Mesendoderm (in vitro differentiated cells): ENCODE data around the gene ZMYND8.
"Not testable (repeated sequence)": the region's sequence is repeated elsewhere in the genome, so short reads cannot be mapped to it uniquely, and the experiment has no call there.

Experiments
- DNase-seq: peaks from one replicate; pipeline ENCODE4 v3.0.0; 2013
- H2AK5ac ChIP-seq: 2 replicates; pipeline ENCODE4 v1.6.1; 2013; ENCODE audit warnings: low read length, inconsistent platforms
- H2BK120ac ChIP-seq: 2 replicates; pipeline ENCODE4 v1.6.1; 2013; ENCODE audit warnings: low read depth, mild to moderate bottlenecking, low read length, moderate library complexity, mixed read lengths
- H2BK15ac ChIP-seq: replicated peaks from 2 replicates; pipeline ENCODE4 v1.6.1; 2013; ENCODE audit warnings: low read depth, mild to moderate bottlenecking, moderate library complexity
- H2BK5ac ChIP-seq: 2 replicates; pipeline ENCODE4 v1.6.1; 2013; ENCODE audit warnings: low read length, inconsistent platforms
- H3K18ac ChIP-seq: 2 replicates; pipeline ENCODE4 v1.6.1; 2013; ENCODE audit warnings: mild to moderate bottlenecking, low read length, mixed read lengths
- H3K23ac ChIP-seq: one replicate; pipeline ENCODE4 v1.6.1; 2013; ENCODE audit warnings: low read length
- H3K27ac ChIP-seq: 2 replicates; pipeline ENCODE4 v1.5.1; 2013; ENCODE audit warnings: low read depth, mild to moderate bottlenecking, inconsistent platforms, low read length, moderate library complexity
- H3K27me3 ChIP-seq: 2 replicates; pipeline ENCODE4 v1.6.1; 2013; ENCODE audit warnings: low read length, control low read depth, mild to moderate bottlenecking, inconsistent platforms; ENCODE audit not compliant: insufficient read depth, poor library complexity
- H3K36me3 ChIP-seq: 2 replicates; pipeline ENCODE4 v1.6.1; 2013; ENCODE audit warnings: low read length, inconsistent platforms; ENCODE audit not compliant: control insufficient read depth, insufficient read depth
- H3K4ac ChIP-seq: one replicate; pipeline ENCODE4 v1.6.1; 2013; ENCODE audit warnings: low read depth, mild to moderate bottlenecking, low read length, moderate library complexity
- H3K4me1 ChIP-seq: 2 replicates; pipeline ENCODE4 v1.6.1; 2013; ENCODE audit warnings: low read depth, low read length, inconsistent platforms; ENCODE audit not compliant: control insufficient read depth
- H3K4me2 ChIP-seq: 2 replicates; pipeline ENCODE4 v1.6.1; 2013; ENCODE audit warnings: low read length
- H3K4me3 ChIP-seq: 2 replicates; pipeline ENCODE4 v1.5.1; 2013; ENCODE audit warnings: mild to moderate bottlenecking, low read length
- H3K56ac ChIP-seq: one replicate; pipeline ENCODE4 v1.6.1; 2013; ENCODE audit warnings: low read length
- H3K79me1 ChIP-seq: 2 replicates; pipeline ENCODE4 v1.6.1; 2013; ENCODE audit warnings: low read length, inconsistent platforms
- H3K79me2 ChIP-seq: 2 replicates; pipeline ENCODE4 v1.6.1; 2013; ENCODE audit warnings: mild to moderate bottlenecking, low read length; ENCODE audit not compliant: control insufficient read depth, insufficient read depth
- H3K9ac ChIP-seq: 2 replicates; pipeline ENCODE4 v1.6.1; 2013; ENCODE audit warnings: low read length, inconsistent platforms
- H4K5ac ChIP-seq: one replicate; pipeline ENCODE4 v1.6.1; 2013; ENCODE audit warnings: low read length
- H4K8ac ChIP-seq: one replicate; pipeline ENCODE4 v1.6.1; 2013; ENCODE audit warnings: low read depth, mild to moderate bottlenecking, control low read depth, low read length, moderate library complexity
- WGBS: extraction: QIAGEN DNeasy Blood & Tissue Kit; methylation state at CpG from one replicate; pipeline ENCODE4 v1.1.7; 2013; ENCODE audit warnings: low lambda C conversion rate, missing lambda C conversion rate; ENCODE audit not compliant: insufficient coverage; ENCODE audit errors: extremely low coverage; 5-methylcytosine and 5-hydroxymethylcytosine counted together

The ZMYND8 gene

GRCh38 chr20:47278907-47279348 lies 77.6 kb downstream of the ZMYND8 start:
- no peak overlapping the region for H3K23ac ChIP-seq
- no peak overlapping the region for H3K18ac ChIP-seq
- H3K4me3 ChIP-seq, result no peak overlapping the region
- no peak overlapping the region for H3K56ac ChIP-seq
- no peaks in the 10 kb centered on the region for H3K79me2 ChIP-seq
- H3K36me3 ChIP-seq, result peaks cover 5% of the 10 kb centered on the region
- no peak overlapping the region for H2BK15ac ChIP-seq
- no peak overlapping the region for H4K5ac ChIP-seq
- no peak overlapping the region for H2AK5ac ChIP-seq
- no peak overlapping the region for H3K4me2 ChIP-seq
- no peak for DNase-seq
- no peak overlapping the region for H2BK120ac ChIP-seq
- no peak overlapping the region for H4K8ac ChIP-seq
- WGBS, result no CpG with 5 or more reads among the region's 8 CpGs
- H3K27ac ChIP-seq, result no peak overlapping the region
- no peak overlapping the region for H3K9ac ChIP-seq
- no peaks in the 10 kb centered on the region for H3K4me1 ChIP-seq
- no peaks in the 10 kb centered on the region for H3K27me3 ChIP-seq
- no peak overlapping the region for H2BK5ac ChIP-seq
- H3K4ac ChIP-seq, result no peak overlapping the region
- H3K79me1 ChIP-seq, result peaks cover 2% of the 10 kb centered on the region

GRCh38 chr20:47277535-47277872 lies 79.0 kb downstream of the ZMYND8 start:
- not testable (repeated sequence) for H3K4me1 ChIP-seq, H3K79me1 ChIP-seq, H3K4me3 ChIP-seq, H3K27me3 ChIP-seq, H3K27ac ChIP-seq, DNase-seq, H3K4me2 ChIP-seq, H4K8ac ChIP-seq, H2BK120ac ChIP-seq, H3K36me3 ChIP-seq, H3K18ac ChIP-seq, H4K5ac ChIP-seq, H3K79me2 ChIP-seq, H2AK5ac ChIP-seq, H3K4ac ChIP-seq, H2BK5ac ChIP-seq, H3K23ac ChIP-seq, H3K9ac ChIP-seq, H3K56ac ChIP-seq, H2BK15ac ChIP-seq
- WGBS, result no CpG with 5 or more reads among the region's 5 CpGs

GRCh38 chr20:47276851-47277534 lies 79.5 kb downstream of the ZMYND8 start:
- no peak overlapping the region for H3K4ac ChIP-seq
- H4K5ac ChIP-seq, result no peak overlapping the region
- H3K56ac ChIP-seq, result no peak overlapping the region
- H3K36me3 ChIP-seq, result peaks cover 3% of the 10 kb centered on the region
- WGBS, result no CpG with 5 or more reads among the region's 8 CpGs
- no peak overlapping the region for H3K4me2 ChIP-seq
- H2AK5ac ChIP-seq, result no peak overlapping the region
- no peak overlapping the region for H3K4me3 ChIP-seq
- H2BK15ac ChIP-seq, result no peak overlapping the region
- H3K9ac ChIP-seq, result no peak overlapping the region
- H3K27me3 ChIP-seq, result no peaks in the 10 kb centered on the region
- no peak overlapping the region for H3K18ac ChIP-seq
- H3K79me2 ChIP-seq, result peaks cover 2% of the 10 kb centered on the region
- H4K8ac ChIP-seq, result no peak overlapping the region
- no peaks in the 10 kb centered on the region for H3K4me1 ChIP-seq
- H2BK5ac ChIP-seq, result no peak overlapping the region
- peaks cover 2% of the 10 kb centered on the region for H3K79me1 ChIP-seq
- no peak overlapping the region for H3K27ac ChIP-seq
- H2BK120ac ChIP-seq, result no peak overlapping the region
- no peak for DNase-seq
- H3K23ac ChIP-seq, result no peak overlapping the region

- DNase-seq, result no peak
- H3K4me3 ChIP-seq, result no peak overlapping the region
- H3K36me3 ChIP-seq, result no peaks in the 10 kb centered on the region
- H3K27ac ChIP-seq, result no peak overlapping the region
- no peak overlapping the region for H3K4me2 ChIP-seq
- no peak overlapping the region for H3K23ac ChIP-seq
- no peak overlapping the region for H2BK5ac ChIP-seq
- no peak overlapping the region for H2BK15ac ChIP-seq
- no CpG with 5 or more reads among the region's 20 CpGs for WGBS
- no peak overlapping the region for H2AK5ac ChIP-seq
- no peak overlapping the region for H2BK120ac ChIP-seq
- no peak overlapping the region for H3K56ac ChIP-seq
- H4K5ac ChIP-seq, result no peak overlapping the region
- peaks cover 5% of the 10 kb centered on the region for H3K79me2 ChIP-seq
- H3K4me1 ChIP-seq, result no peaks in the 10 kb centered on the region
- H3K79me1 ChIP-seq, result peaks cover 2% of the 10 kb centered on the region
- no peaks in the 10 kb centered on the region for H3K27me3 ChIP-seq
- H4K8ac ChIP-seq, result no peak overlapping the region
- no peak overlapping the region for H3K9ac ChIP-seq
- no peak overlapping the region for H3K18ac ChIP-seq
- H3K4ac ChIP-seq, result no peak overlapping the region
Measured at GRCh38 chr20:47276251-47276650, 80.2 kb downstream of the ZMYND8 start.

GRCh38 chr20:47275548-47275947 lies 81.0 kb downstream of the ZMYND8 start:
- H2BK120ac ChIP-seq, result no peak overlapping the region
- H3K4ac ChIP-seq, result no peak overlapping the region
- no peak overlapping the region for H3K4me3 ChIP-seq
- no peak overlapping the region for H3K56ac ChIP-seq
- peaks cover 5% of the 10 kb centered on the region for H3K79me1 ChIP-seq
- peaks cover 2% of the 10 kb centered on the region for H3K36me3 ChIP-seq
- no peak overlapping the region for H3K18ac ChIP-seq
- H2AK5ac ChIP-seq, result no peak overlapping the region
- DNase-seq, result no peak
- H3K23ac ChIP-seq, result no peak overlapping the region
- H3K27me3 ChIP-seq, result no peaks in the 10 kb centered on the region
- no peak overlapping the region for H3K9ac ChIP-seq
- peaks cover 7% of the 10 kb centered on the region for H3K79me2 ChIP-seq
- no peak overlapping the region for H4K8ac ChIP-seq
- WGBS, result no CpG with 5 or more reads among the region's 6 CpGs
- H4K5ac ChIP-seq, result no peak overlapping the region
- no peak overlapping the region for H3K4me2 ChIP-seq
- H2BK15ac ChIP-seq, result no peak overlapping the region
- no peak overlapping the region for H3K27ac ChIP-seq
- no peaks in the 10 kb centered on the region for H3K4me1 ChIP-seq
- no peak overlapping the region for H2BK5ac ChIP-seq
